HepG2 (cell line): ENCODE results near the gene DPH5. TPM values are rescaled to one million over a fixed set of nuclear protein-coding genes. Genes with fewer than 3 reads are reported as not detected.

ENCODE experiments used
- ATAC-seq: fragments of 200-7000 bp; cut with Tn5 transposase; 3 replicates; pipeline ENCODE4 v1.9.1; 2020; ENCODE audit warnings: mild to moderate bottlenecking, moderate library complexity
- BruUV-seq: library from RNA; stranded (reverse); fragments of 400-500 nt; replicated peaks from 2 replicates; lab custom pipeline; 2021; lab: Mats Ljungman, UMichigan
- CTCF ChIA-PET: fragments of 300-600 bp; formaldehyde crosslinking; extraction: SDS; loops from one replicate; lab custom pipeline; 2021; ENCODE audit warnings: low total read pairs, inconsistent platforms, low intra/inter-chr PET ratio; lab: Yijun Ruan, JAX
- POLR2A ChIA-PET: fragments of 350-600 bp; sonication (Branson Sonifier 250); formaldehyde crosslinking; loops from one replicate; lab custom pipeline; 2020; ENCODE audit warnings: antibody characterized with exemption, inconsistent platforms; lab: Yijun Ruan, JAX
- DNase-seq: peaks from one replicate; pipeline ENCODE4 v3.0.0-alpha.2; 2015; ENCODE audit warnings: low spot score
- FAIRE-seq: peaks from 3 replicates; lab custom pipeline; 2011; peaks lifted over from hg19 to GRCh38; lab: Jason Lieb, UNC
- H2AFZ ChIP-seq: one replicate; pipeline ENCODE4 v1.6.1; 2011; ENCODE audit warnings: low read length, inconsistent platforms
- H3K27ac ChIP-seq: fragments of 300-600 bp; 3 replicates; pipeline ENCODE4 v1.8.0; 2011; ENCODE audit warnings: mixed run types, mild to moderate bottlenecking, mixed read lengths, low read length, inconsistent platforms; ENCODE audit not compliant: insufficient read depth; ENCODE audit errors: extremely low read length
- H3K27me3 ChIP-seq, 2 experiments: fragments of 200-600 bp in 1 of 2; 2 replicates in 1 of 2; 3 replicates in 1 of 2; pipeline versions ENCODE4 v1.6.0 to v1.8.0; 2011; ENCODE audit warnings: low read length in 2 of 2, mild to moderate bottlenecking in 2 of 2, moderate library complexity in 2 of 2, inconsistent platforms in 1 of 2; ENCODE audit not compliant: insufficient read depth in 2 of 2, control insufficient read depth in 1 of 2
- H3K36me3 ChIP-seq, 2 experiments: fragments of 200-600 bp in 1 of 2; replicated peaks in 1 of 2; 2 replicates in 1 of 2; 3 replicates in 1 of 2; pipeline versions ENCODE4 v1.5.1 to v1.8.0; 2011; ENCODE audit warnings: low read length in 2 of 2, inconsistent platforms in 1 of 2; ENCODE audit not compliant: insufficient read depth in 2 of 2, control insufficient read depth in 1 of 2
- H3K4me1 ChIP-seq: 2 replicates; pipeline ENCODE4 v1.5.1; 2012; ENCODE audit warnings: low read length, inconsistent platforms; ENCODE audit not compliant: insufficient read depth
- H3K4me2 ChIP-seq: 2 replicates; pipeline ENCODE4 v1.6.0; 2011; ENCODE audit warnings: low read depth, low read length, inconsistent platforms
- H3K4me3 ChIP-seq, 3 experiments: fragments of 200-600 bp in 1 of 3; sonication (generic), shearing (Covaris generic) in 1 of 3; replicated peaks in 1 of 3; 2 replicates each; pipeline ENCODE4 v1.5.1; 2011 to 2016; ENCODE audit warnings: low read length in 3 of 3, inconsistent platforms in 2 of 3, low read depth in 2 of 3, mild to moderate bottlenecking in 2 of 3, control low read depth in 1 of 3, mixed read lengths in 1 of 3; ENCODE audit not compliant: insufficient read depth in 1 of 3
- H3K79me2 ChIP-seq: one replicate; pipeline ENCODE4 v1.6.1; 2011; ENCODE audit warnings: low read length, inconsistent platforms; ENCODE audit not compliant: insufficient read depth
- H3K9ac ChIP-seq: 2 replicates; pipeline ENCODE4 v1.6.0; 2011; ENCODE audit warnings: mild to moderate bottlenecking, low read depth, low read length, inconsistent platforms; ENCODE audit not compliant: insufficient read depth
- H3K9me3 ChIP-seq: 2 replicates; pipeline ENCODE4 v1.5.1; 2012; ENCODE audit warnings: mild to moderate bottlenecking, low read length
- H4K20me1 ChIP-seq: 2 replicates; pipeline ENCODE4 v1.6.0; 2011; ENCODE audit warnings: inconsistent platforms, mild to moderate bottlenecking, low read length, moderate library complexity; ENCODE audit not compliant: insufficient read depth
- ATRX ChIP-seq: sonication (generic); formaldehyde crosslinking; IDR thresholded peaks from 2 replicates; pipeline ENCODE4 v1.4.0; 2020; ENCODE audit warnings: missing genetic modification reagents, borderline replicate concordance
- GATA4 ChIP-seq: sonication (generic); IDR thresholded peaks from 2 replicates; pipeline ENCODE4 v1.6.1; 2016; ENCODE audit warnings: antibody characterized with exemption, low read depth, borderline replicate concordance
- HCFC1 ChIP-seq: fragments of 150-350 bp; IDR thresholded peaks from 2 replicates; pipeline ENCODE4 v1.6.1; 2014; ENCODE audit warnings: low read depth, low read length
- NPAS2 ChIP-seq: sonication (generic); formaldehyde crosslinking; IDR thresholded peaks from 2 replicates; pipeline ENCODE4 v1.8.0; 2022; ENCODE audit warnings: mild to moderate bottlenecking, missing genetic modification reagents, borderline replicate concordance
- RBAK ChIP-seq: sonication (generic); formaldehyde crosslinking; IDR thresholded peaks from 2 replicates; pipeline ENCODE4 v1.5.1; 2020; ENCODE audit warnings: mild to moderate bottlenecking, missing genetic modification reagents
- SALL1 ChIP-seq: sonication (generic); formaldehyde crosslinking; IDR thresholded peaks from 2 replicates; pipeline ENCODE4 v1.8.0; 2022; ENCODE audit warnings: mild to moderate bottlenecking, missing genetic modification reagents
- ZNF567 ChIP-seq: sonication (generic); formaldehyde crosslinking; IDR thresholded peaks from 2 replicates; pipeline ENCODE4 v1.8.1; 2023; ENCODE audit warnings: mild to moderate bottlenecking, missing genetic modification reagents, borderline replicate concordance
- in situ Hi-C: cut with HindIII; loops from 2 replicates; pipeline ENCODE4 v1.10.0; 2017; ENCODE audit warnings: low pct_unique_long_range_greater_than_20kb; ENCODE audit not compliant: extremely low pct_ligation_motif_present
- intact Hi-C: fragments of 100-400 bp; cut with micrococcal nuclease; formaldehyde crosslinking; loops from one replicate; pipeline ENCODE4 v1.10.0; 2022; ENCODE audit not compliant: unreplicated experiment
- polyA plus RNA-seq, 8 experiments: library from polyadenylated mRNA; depleted of rRNA in 3 of 8; stranded (reverse) in 7 of 8; unstranded in 1 of 8; fragments of >200 nt; fragmentation: Illumina TruSeq in 4 of 8; extraction: Trizol in 4 of 8; gene quantifications; 2 replicates each; pipeline versions ENCODE4 v1.2.1 to v1.2.3, GENCODE V29; 2011 to 2016; ENCODE audit warnings: low read depth in 4 of 8, missing spikeins in 1 of 8, mixed read lengths in 1 of 8; ENCODE audit not compliant: insufficient read depth in 1 of 8
- total RNA-seq, 5 experiments: library from RNA; depleted of rRNA; stranded (reverse); fragments of >200 nt; fragmentation: Illumina TruSeq; extraction: Trizol; gene quantifications; 2 replicates each; pipeline ENCODE4 v1.2.3, GENCODE V29; 2016; ENCODE audit warnings: low read depth in 1 of 5
- TF ChIP-seq, protein P1 (sequence below): IDR thresholded peaks from 2 replicates; pipeline ENCODE4 v1.6.1; 2016
- TF ChIP-seq, protein P2 (sequence below): sonication (generic); formaldehyde crosslinking; IDR thresholded peaks from 2 replicates; pipeline ENCODE4 v1.5.0; 2020; ENCODE audit warnings: missing genetic modification reagents
- TF ChIP-seq, protein P3 (sequence below): sonication (generic); formaldehyde crosslinking; IDR thresholded peaks from 2 replicates; pipeline ENCODE4 v1.5.0; 2020; ENCODE audit warnings: mild to moderate bottlenecking, missing genetic modification reagents
- TF ChIP-seq, protein P4 (sequence below): sonication (generic); formaldehyde crosslinking; IDR thresholded peaks from 2 replicates; pipeline ENCODE4 v1.4.0; 2020; ENCODE audit warnings: missing genetic modification reagents

Gene DPH5
- total and polyA plus RNA-seq, 2 of the 13 experiments (the other 11 are each of a cell fraction or from before 2014, with no cell fraction given), result 53.2 to 79.6 TPM

DNA sequence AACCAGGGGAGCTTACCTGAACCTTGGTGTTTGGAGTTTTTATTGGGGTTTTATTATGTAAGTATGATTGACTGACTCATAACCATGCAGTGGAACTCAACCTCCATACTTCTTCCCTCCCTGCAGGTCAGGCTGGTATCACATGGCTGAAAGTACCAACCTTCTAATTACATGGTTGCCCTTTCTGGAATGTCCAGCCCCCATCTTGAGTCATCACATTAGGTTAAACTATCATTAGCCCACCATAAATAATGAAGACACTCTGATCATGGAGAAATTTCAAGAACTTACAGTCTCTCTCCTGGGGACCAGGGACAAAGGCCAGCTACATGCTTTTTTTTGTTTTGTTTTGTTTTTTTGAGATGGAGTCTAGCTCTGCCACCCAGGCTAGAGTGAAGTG, 19.2 kb upstream of the DPH5 start:
- Histone ChIP-seq H3K9ac (no peak overlapping the region), H3K27me3 (no peaks in the 10 kb centered on the region), H3K4me2 (no peak overlapping the region)
- TF ChIP-seq ATRX (CRISPR knock-in tag), result no peak
- TF ChIP-seq, all 625 proteins: peak for 0
- Histone ChIP-seq H3K9me3 (peaks cover 19% of the 10 kb centered on the region), H3K36me3 (no peaks in the 10 kb centered on the region), H3K4me1 (no peaks in the 10 kb centered on the region), H3K4me3 (no peak overlapping the region), H2AFZ (no peak overlapping the region), H4K20me1 (no peaks in the 10 kb centered on the region), H3K27ac (no peak overlapping the region), H3K79me2 (no peaks in the 10 kb centered on the region)
- intact Hi-C loops, result no loop called here
- FAIRE-seq, result no peak
- BruUV-seq, result no TSS peak
- CTCF ChIA-PET, result no interaction called here
- ATAC-seq, result no peak
- in situ Hi-C loops, result no loop called here
- DNase-seq, result no peak
- POLR2A ChIA-PET, result no interaction called here

- intact Hi-C loops, result no loop called here
- H3K4me3 ChIP-seq, result no peak overlapping the region
- no peak overlapping the region for H2AFZ ChIP-seq
- no peak overlapping the region for H3K9ac ChIP-seq
- H3K27me3 ChIP-seq, result no peaks in the 10 kb centered on the region
- FAIRE-seq, result no peak
- DNase-seq, result no peak
- no TSS peak for BruUV-seq
- H4K20me1 ChIP-seq, result no peaks in the 10 kb centered on the region
- no peak overlapping the region for H3K4me2 ChIP-seq
- no peaks in the 10 kb centered on the region for H3K79me2 ChIP-seq
- peaks cover 20% of the 10 kb centered on the region for H3K9me3 ChIP-seq
- no peak overlapping the region for H3K27ac ChIP-seq
- no peaks in the 10 kb centered on the region for H3K4me1 ChIP-seq
- in situ Hi-C loops, result no loop called here
- POLR2A ChIA-PET, result no interaction called here
- H3K36me3 ChIP-seq, result no peaks in the 10 kb centered on the region
- CTCF ChIA-PET, result no interaction called here
- no peak for ATAC-seq
- TF ChIP-seq, protein P1, sequence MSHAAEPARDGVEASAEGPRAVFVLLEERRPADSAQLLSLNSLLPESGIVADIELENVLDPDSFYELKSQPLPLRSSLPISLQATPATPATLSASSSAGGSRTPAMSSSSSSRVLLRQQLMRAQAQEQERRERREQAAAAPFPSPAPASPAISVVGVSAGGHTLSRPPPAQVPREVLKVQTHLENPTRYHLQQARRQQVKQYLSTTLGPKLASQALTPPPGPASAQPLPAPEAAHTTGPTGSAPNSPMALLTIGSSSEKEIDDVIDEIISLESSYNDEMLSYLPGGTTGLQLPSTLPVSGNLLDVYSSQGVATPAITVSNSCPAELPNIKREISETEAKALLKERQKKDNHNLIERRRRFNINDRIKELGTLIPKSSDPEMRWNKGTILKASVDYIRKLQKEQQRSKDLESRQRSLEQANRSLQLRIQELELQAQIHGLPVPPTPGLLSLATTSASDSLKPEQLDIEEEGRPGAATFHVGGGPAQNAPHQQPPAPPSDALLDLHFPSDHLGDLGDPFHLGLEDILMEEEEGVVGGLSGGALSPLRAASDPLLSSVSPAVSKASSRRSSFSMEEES (CRISPR knock-in tag), result no peak
- TF ChIP-seq RBAK (CRISPR knock-in tag), result no peak
- TF ChIP-seq NPAS2 (CRISPR knock-in tag), result no peak
- TF ChIP-seq ZNF567 (CRISPR knock-in tag), result no peak
- no peak for TF ChIP-seq SALL1
- TF ChIP-seq GATA4, result no peak
- TF ChIP-seq, protein P2, sequence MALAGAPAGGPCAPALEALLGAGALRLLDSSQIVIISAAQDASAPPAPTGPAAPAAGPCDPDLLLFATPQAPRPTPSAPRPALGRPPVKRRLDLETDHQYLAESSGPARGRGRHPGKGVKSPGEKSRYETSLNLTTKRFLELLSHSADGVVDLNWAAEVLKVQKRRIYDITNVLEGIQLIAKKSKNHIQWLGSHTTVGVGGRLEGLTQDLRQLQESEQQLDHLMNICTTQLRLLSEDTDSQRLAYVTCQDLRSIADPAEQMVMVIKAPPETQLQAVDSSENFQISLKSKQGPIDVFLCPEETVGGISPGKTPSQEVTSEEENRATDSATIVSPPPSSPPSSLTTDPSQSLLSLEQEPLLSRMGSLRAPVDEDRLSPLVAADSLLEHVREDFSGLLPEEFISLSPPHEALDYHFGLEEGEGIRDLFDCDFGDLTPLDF (CRISPR knock-in tag), result no peak
- TF ChIP-seq, protein P3, sequence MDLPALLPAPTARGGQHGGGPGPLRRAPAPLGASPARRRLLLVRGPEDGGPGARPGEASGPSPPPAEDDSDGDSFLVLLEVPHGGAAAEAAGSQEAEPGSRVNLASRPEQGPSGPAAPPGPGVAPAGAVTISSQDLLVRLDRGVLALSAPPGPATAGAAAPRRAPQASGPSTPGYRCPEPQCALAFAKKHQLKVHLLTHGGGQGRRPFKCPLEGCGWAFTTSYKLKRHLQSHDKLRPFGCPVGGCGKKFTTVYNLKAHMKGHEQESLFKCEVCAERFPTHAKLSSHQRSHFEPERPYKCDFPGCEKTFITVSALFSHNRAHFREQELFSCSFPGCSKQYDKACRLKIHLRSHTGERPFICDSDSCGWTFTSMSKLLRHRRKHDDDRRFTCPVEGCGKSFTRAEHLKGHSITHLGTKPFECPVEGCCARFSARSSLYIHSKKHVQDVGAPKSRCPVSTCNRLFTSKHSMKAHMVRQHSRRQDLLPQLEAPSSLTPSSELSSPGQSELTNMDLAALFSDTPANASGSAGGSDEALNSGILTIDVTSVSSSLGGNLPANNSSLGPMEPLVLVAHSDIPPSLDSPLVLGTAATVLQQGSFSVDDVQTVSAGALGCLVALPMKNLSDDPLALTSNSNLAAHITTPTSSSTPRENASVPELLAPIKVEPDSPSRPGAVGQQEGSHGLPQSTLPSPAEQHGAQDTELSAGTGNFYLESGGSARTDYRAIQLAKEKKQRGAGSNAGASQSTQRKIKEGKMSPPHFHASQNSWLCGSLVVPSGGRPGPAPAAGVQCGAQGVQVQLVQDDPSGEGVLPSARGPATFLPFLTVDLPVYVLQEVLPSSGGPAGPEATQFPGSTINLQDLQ (CRISPR knock-in tag), result no peak
- no peak for TF ChIP-seq HCFC1
- TF ChIP-seq, protein P4, sequence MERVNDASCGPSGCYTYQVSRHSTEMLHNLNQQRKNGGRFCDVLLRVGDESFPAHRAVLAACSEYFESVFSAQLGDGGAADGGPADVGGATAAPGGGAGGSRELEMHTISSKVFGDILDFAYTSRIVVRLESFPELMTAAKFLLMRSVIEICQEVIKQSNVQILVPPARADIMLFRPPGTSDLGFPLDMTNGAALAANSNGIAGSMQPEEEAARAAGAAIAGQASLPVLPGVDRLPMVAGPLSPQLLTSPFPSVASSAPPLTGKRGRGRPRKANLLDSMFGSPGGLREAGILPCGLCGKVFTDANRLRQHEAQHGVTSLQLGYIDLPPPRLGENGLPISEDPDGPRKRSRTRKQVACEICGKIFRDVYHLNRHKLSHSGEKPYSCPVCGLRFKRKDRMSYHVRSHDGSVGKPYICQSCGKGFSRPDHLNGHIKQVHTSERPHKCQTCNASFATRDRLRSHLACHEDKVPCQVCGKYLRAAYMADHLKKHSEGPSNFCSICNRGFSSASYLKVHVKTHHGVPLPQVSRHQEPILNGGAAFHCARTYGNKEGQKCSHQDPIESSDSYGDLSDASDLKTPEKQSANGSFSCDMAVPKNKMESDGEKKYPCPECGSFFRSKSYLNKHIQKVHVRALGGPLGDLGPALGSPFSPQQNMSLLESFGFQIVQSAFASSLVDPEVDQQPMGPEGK (CRISPR knock-in tag), result no peak
Observed at GRCh38 chr1:101044259-101044658, 18.7 kb upstream of the DPH5 start.
